Common myeloid progenitor, CD34-positive (primary cell): Measurements from ENCODE around the gene PDLIM3.

Source experiments
- CTCF ChIA-PET: fragments of 350-600 bp; sonication (Branson Sonifier 250); formaldehyde crosslinking; loops from one replicate; lab custom pipeline; 2021; ENCODE audit warnings: antibody characterized with exemption; lab: Charles Lee
- POLR2A ChIA-PET: fragments of 350-600 bp; sonication (Branson Sonifier 250); formaldehyde crosslinking; loops from one replicate; lab custom pipeline; 2021; ENCODE audit warnings: antibody characterized with exemption; lab: Charles Lee
- DNase-seq, 3 donors: peaks; one replicate each; pipeline versions ENCODE4 v3.0.0 to v3.0.0-alpha.2; 2013
- H3K27ac ChIP-seq, 2 experiments: 1 replicate in 1 of 2; 2 replicates in 1 of 2; pipeline ENCODE4 v1.7.0; 2013; ENCODE audit warnings: inconsistent platforms in 2 of 2, low read length in 2 of 2, mild to moderate bottlenecking in 2 of 2, low read depth in 1 of 2, moderate library complexity in 1 of 2; ENCODE audit not compliant: severe bottlenecking in 2 of 2, insufficient read depth in 1 of 2, poor library complexity in 1 of 2
- H3K27me3 ChIP-seq, 5 experiments: replicated peaks in 2 of 5; 1 replicate in 3 of 5; 2 replicates in 2 of 5; pipeline versions ENCODE4 v1.6.1 to v1.7.0; 2013; ENCODE audit warnings: low read length in 4 of 5, mild to moderate bottlenecking in 2 of 5, moderate library complexity in 2 of 5, inconsistent platforms in 1 of 5; ENCODE audit not compliant: insufficient read depth in 5 of 5, control insufficient read depth in 4 of 5
- H3K36me3 ChIP-seq, 4 experiments: 1 replicate in 2 of 4; 2 replicates in 2 of 4; pipeline versions ENCODE4 v1.6.1 to v1.7.0; 2013; ENCODE audit warnings: low read length in 3 of 4, control low read depth in 1 of 4, mild to moderate bottlenecking in 1 of 4; ENCODE audit not compliant: control insufficient read depth in 4 of 4, insufficient read depth in 4 of 4
- H3K4me1 ChIP-seq, 4 experiments: 1 replicate in 3 of 4; 2 replicates in 1 of 4; pipeline versions ENCODE4 v1.6.1 to v1.7.1; 2013; ENCODE audit warnings: low read length in 3 of 4, mild to moderate bottlenecking in 3 of 4, control low read depth in 1 of 4, inconsistent platforms in 1 of 4, moderate library complexity in 1 of 4; ENCODE audit not compliant: control insufficient read depth in 4 of 4, insufficient read depth in 4 of 4; ENCODE audit errors: control extremely low read depth in 1 of 4
- H3K4me3 ChIP-seq, 7 experiments: 1 replicate in 4 of 7; 2 replicates in 3 of 7; pipeline versions ENCODE4 v1.5.1 to v1.7.0; 2013; ENCODE audit warnings: mild to moderate bottlenecking in 7 of 7, low read length in 6 of 7, moderate library complexity in 6 of 7, inconsistent platforms in 2 of 7, low read depth in 2 of 7, control low read depth in 1 of 7; ENCODE audit not compliant: insufficient read depth in 4 of 7, control insufficient read depth in 1 of 7; ENCODE audit errors: extremely low read depth in 1 of 7
- H3K9me3 ChIP-seq, 5 experiments: 1 replicate in 4 of 5; 2 replicates in 1 of 5; pipeline versions ENCODE4 v1.6.1 to v1.7.1; 2013; ENCODE audit warnings: low read length in 4 of 5, mild to moderate bottlenecking in 2 of 5, inconsistent platforms in 1 of 5, low read depth in 1 of 5, moderate library complexity in 1 of 5; ENCODE audit not compliant: control insufficient read depth in 4 of 5, insufficient read depth in 2 of 5; ENCODE audit errors: control extremely low read depth in 1 of 5
- WGBS: methylation state at CpG from one replicate; pipeline ENCODE4 v1.1.5; 2013; ENCODE audit not compliant: insufficient coverage; 5-methylcytosine and 5-hydroxymethylcytosine counted together

Gene PDLIM3

GRCh38 chr4:185469580-185470154 is 65.6 kb downstream of the PDLIM3 start:
- Histone ChIP-seq H3K4me1 (peaks cover 4 to 17% (median 14%) of the 10 kb centered on the region in 4 experiments), H3K36me3 (no peaks in the 10 kb centered on the region), H3K27me3 (peaks cover 9 to 75% (median 28%) of the 10 kb centered on the region in 5 experiments), H3K27ac (no peak overlapping the region), H3K9me3 (peaks cover 0 to 4% (median 0%) of the 10 kb centered on the region in 5 experiments), H3K4me3 (no peak overlapping the region)
- ChIA-PET CTCF (interaction anchor here (1.0 kb wide), 1 partner anchor 128 kb away, joined by 5 read pairs; no protein-coding TSS in a partner anchor), POLR2A (no interaction called here)
- no peak for DNase-seq
- 84% methylated on average over 6 of the region's 9 CpGs for WGBS

DNA sequence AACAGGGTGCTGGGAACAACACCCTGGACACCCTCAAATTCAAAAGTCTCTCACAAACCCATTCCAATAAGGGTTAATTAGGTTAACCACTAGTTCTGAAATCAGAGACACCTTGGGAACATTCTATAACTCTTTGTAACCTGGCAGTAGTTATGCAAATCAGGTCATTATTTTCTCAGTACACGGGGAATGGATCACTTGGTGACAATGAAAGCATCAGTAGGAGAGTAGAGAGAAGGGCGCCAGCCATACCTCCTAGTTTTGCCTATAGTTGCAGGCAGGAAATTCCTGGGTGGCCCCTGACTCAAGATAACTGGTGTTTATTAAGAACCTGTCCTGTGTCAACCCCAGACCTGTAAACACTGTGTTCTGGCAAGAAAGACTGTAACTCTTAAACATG is 66.3 kb downstream of the PDLIM3 start:
- peaks cover 9 to 74% (median 25%) of the 10 kb centered on the region in 5 experiments for H3K27me3 ChIP-seq
- DNase-seq = no peak
- H3K27ac ChIP-seq = no peak overlapping the region
- peaks cover 0 to 4% (median 0%) of the 10 kb centered on the region in 5 experiments for H3K9me3 ChIP-seq
- POLR2A ChIA-PET = no interaction called here
- no peaks in the 10 kb centered on the region for H3K36me3 ChIP-seq
- CTCF ChIA-PET = no interaction called here
- no peak overlapping the region for H3K4me3 ChIP-seq
- WGBS = 90% methylated on average over 2 of the region's 2 CpGs
- peaks cover 4 to 17% (median 14%) of the 10 kb centered on the region in 4 experiments for H3K4me1 ChIP-seq

- 97% methylated on average over 7 of the region's 8 CpGs for WGBS
- peaks cover 4 to 17% (median 14%) of the 10 kb centered on the region in 4 experiments for H3K4me1 ChIP-seq
Observed at GRCh38 chr4:185467991-185468390, 67.3 kb downstream of the PDLIM3 start.

DNA sequence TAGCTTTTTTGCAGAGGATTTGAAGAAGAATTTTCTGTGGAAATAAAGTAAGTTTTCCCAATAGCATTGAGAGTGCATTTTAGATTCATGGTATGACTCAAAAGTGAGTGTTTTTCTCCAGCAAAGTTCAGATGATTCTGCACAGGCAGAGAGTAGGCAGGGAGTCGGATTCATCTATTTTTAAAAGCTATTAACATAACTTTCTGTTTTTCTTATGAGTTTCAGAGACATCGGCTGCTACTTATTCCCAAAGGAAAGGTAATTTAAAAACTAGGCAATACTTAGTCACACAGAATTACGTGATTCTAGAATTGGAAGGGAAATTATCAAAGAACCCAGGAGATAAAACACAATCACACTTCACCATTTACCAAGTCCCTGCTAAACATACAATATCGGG is 68.2 kb downstream of the PDLIM3 start:
- H3K27ac ChIP-seq = no peak overlapping the region
- H3K4me3 ChIP-seq = no peak overlapping the region
- ChIA-PET POLR2A (no interaction called here), CTCF (interaction anchor here (1.3 to 1.6 kb wide), 2 partner anchors 129 to 158 kb away, joined by 3 to 4 read pairs; no protein-coding TSS in a partner anchor)
- no CpG with 5 or more reads among the region's 4 CpGs for WGBS
- peaks cover 9 to 63% (median 28%) of the 10 kb centered on the region in 5 experiments for H3K27me3 ChIP-seq
- peaks cover 2 to 16% (median 13%) of the 10 kb centered on the region in 4 experiments for H3K4me1 ChIP-seq
- DNase-seq = no peak
- H3K9me3 ChIP-seq = no peaks in the 10 kb centered on the region
- H3K36me3 ChIP-seq = no peaks in the 10 kb centered on the region

More at GRCh38 chr4:185467991-185468390, 67.3 kb downstream of the PDLIM3 start:
- no peak for DNase-seq
- ChIA-PET CTCF (interaction anchor here (1.0 to 1.6 kb wide), 4 partner anchors 23 to 158 kb away, joined by 3 to 4 read pairs (median 3); no protein-coding TSS in a partner anchor), POLR2A (no interaction called here)
- H3K4me3 ChIP-seq = no peak overlapping the region
- H3K36me3 ChIP-seq = no peaks in the 10 kb centered on the region
- peaks cover 9 to 67% (median 25%) of the 10 kb centered on the region in 5 experiments for H3K27me3 ChIP-seq
- no peaks in the 10 kb centered on the region for H3K9me3 ChIP-seq
- no peak overlapping the region for H3K27ac ChIP-seq

DNA sequence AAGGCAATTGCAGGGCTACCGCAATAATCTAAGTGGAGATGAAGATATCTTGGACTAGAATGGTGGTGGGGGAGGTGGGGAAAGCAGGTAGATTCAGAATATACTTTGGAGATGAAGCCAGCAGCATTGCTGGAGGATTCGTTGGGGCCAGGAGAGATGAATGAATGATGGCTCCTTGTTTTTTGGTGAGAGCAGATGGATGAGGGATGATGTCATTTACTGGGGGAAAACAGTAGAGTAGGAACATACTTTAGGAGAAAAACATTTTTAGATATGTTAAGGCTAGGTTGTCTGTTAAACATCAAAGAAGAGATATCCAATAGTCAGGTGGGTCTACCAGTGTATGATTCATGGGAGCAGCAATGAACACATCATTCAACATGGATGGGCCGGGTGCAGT is 69.6 kb downstream of the PDLIM3 start:
- CTCF ChIA-PET = interaction anchor here (1.4 kb wide), 1 partner anchor 136 kb away, joined by 3 read pairs; no protein-coding TSS in a partner anchor
- no peak for DNase-seq
- Histone ChIP-seq H3K9me3 (no peaks in the 10 kb centered on the region), H3K27ac (no peak overlapping the region), H3K36me3 (no peaks in the 10 kb centered on the region), H3K4me1 (peaks cover 0 to 7% (median 3%) of the 10 kb centered on the region in 4 experiments), H3K4me3 (no peak overlapping the region), H3K27me3 (peaks cover 8 to 53% (median 25%) of the 10 kb centered on the region in 5 experiments)
- whole genome bisulfite sequencing = 96% methylated on average over 2 of the region's 3 CpGs
- POLR2A ChIA-PET = no interaction called here

DNA sequence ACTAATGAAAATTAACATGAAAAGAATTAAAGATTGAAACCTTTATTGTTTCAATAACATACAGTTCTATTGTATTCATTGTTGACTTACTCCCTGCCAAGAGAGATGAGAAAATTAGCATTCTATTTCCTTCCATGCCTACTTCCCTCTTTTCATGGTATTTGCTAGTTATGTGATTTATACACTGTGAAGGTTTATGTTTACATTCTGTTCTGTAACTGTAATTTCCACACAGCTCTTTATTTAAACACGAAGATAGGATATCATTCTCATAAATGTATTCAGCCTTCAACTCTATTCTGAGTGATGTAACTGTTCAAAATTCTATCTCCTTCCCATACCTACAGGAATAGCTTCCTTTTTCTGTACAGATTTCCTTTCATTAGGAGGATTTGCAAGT is 70.4 kb downstream of the PDLIM3 start:
- Histone ChIP-seq H3K4me1 (peaks cover 0 to 3% (median 0%) of the 10 kb centered on the region in 4 experiments), H3K4me3 (no peak overlapping the region), H3K36me3 (no peaks in the 10 kb centered on the region), H3K27ac (no peak overlapping the region), H3K27me3 (peaks cover 4 to 52% (median 21%) of the 10 kb centered on the region in 5 experiments), H3K9me3 (no peaks in the 10 kb centered on the region)
- DNase-seq = no peak
- no CpG with 5 or more reads among the region's 1 CpG for WGBS
- ChIA-PET POLR2A (no interaction called here), CTCF (interaction anchor here (1.0 to 1.4 kb wide), 3 partner anchors 39 to 137 kb away, joined by 3 read pairs; partner anchors contain the start of gene UFSP2)

- no peaks in the 10 kb centered on the region for H3K4me1 ChIP-seq
- ChIA-PET CTCF (interaction anchor here (1.0 to 1.1 kb wide), 2 partner anchors 38 to 134 kb away, joined by 3 read pairs; partner anchors contain the start of gene UFSP2), POLR2A (no interaction called here)
- H3K27ac ChIP-seq = no peak overlapping the region
- no peaks in the 10 kb centered on the region for H3K36me3 ChIP-seq
- H3K4me3 ChIP-seq = no peak overlapping the region
- H3K9me3 ChIP-seq = no peaks in the 10 kb centered on the region
- H3K27me3 ChIP-seq = peaks cover 4 to 48% (median 16%) of the 10 kb centered on the region in 5 experiments
- WGBS = 75% methylated on average over 4 of the region's 6 CpGs
- DNase-seq = no peak
Observed at GRCh38 chr4:185464183-185464582, 71.1 kb downstream of the PDLIM3 start.
